Measurements from ENCODE around the gene NAALADL2.
A peak's percentile ranks its signal among the peaks of the same experiment; 100 is the strongest.
"Not testable (repeated sequence)": the region's sequence is repeated elsewhere in the genome, so short reads cannot be mapped to it uniquely, and the experiment has no call there.

Gene NAALADL2

DNA sequence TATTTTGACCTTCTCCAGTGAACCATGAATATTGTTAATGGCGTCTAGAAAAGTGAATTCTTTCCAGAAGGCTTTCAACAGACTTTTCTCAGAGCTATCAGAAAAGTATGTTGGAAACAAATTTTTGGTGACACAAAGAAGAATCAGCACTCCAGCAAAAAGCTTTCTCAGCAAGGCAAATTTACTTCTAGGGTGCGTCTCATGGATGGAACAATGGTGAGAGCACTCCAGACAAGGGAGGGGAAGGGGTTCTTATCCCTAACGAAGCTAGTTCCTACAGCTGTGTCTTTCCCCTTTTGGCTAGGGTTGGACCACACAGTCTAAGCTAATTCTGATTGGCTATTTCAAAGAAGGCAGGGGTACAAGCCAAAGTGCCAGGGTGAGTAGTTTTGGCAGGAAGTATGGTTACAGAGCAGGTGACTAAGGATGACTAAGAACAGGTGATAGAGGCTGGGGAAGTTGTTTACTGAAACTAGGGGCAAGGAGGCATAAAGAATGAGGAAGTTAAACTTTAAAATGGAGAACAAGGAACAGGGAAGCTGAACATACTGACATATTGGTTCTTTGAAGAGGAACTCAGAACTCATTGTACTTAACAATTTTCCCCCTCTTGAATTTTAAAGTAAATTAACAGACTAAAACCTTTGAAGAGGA is 959.8 kb downstream of the NAALADL2 start:
- H3K9me3 ChIP-seq (ENCODE audit: control insufficient read depth, low read depth, low read length), result peaks cover 12% of the 10 kb centered on the region
- no peak overlapping the region for H3K27ac ChIP-seq (ENCODE audit: low read length)
- no peak overlapping the region for H3K4me3 ChIP-seq (ENCODE audit: low read length)
- peaks cover 16% of the 10 kb centered on the region for H3K4me1 ChIP-seq (ENCODE audit: control insufficient read depth, low read depth, low read length)
- no peak overlapping the region for H3K9ac ChIP-seq (ENCODE audit: low read length)
- H3K27me3 ChIP-seq (ENCODE audit: control insufficient read depth, insufficient read depth, low read length), result no peaks in the 10 kb centered on the region
- no peaks in the 10 kb centered on the region for H3K36me3 ChIP-seq (ENCODE audit: control insufficient read depth, low read depth, low read length)

GRCh38 chr3:175822766-175823491 is 963.8 kb downstream of the NAALADL2 start:
- not testable (repeated sequence) for H3K9ac ChIP-seq (ENCODE audit: low read length); H3K4me3 ChIP-seq (ENCODE audit: low read length); H3K36me3 ChIP-seq (ENCODE audit: control insufficient read depth, low read depth, low read length); H3K27me3 ChIP-seq (ENCODE audit: control insufficient read depth, insufficient read depth, low read length)
- peaks cover 12% of the 10 kb centered on the region for H3K9me3 ChIP-seq (ENCODE audit: control insufficient read depth, low read depth, low read length)
- H3K4me1 ChIP-seq (ENCODE audit: control insufficient read depth, low read depth, low read length), result peaks cover 16% of the 10 kb centered on the region
- peak overlapping the region; percentile 52 for H3K27ac ChIP-seq (ENCODE audit: low read length)

DNA sequence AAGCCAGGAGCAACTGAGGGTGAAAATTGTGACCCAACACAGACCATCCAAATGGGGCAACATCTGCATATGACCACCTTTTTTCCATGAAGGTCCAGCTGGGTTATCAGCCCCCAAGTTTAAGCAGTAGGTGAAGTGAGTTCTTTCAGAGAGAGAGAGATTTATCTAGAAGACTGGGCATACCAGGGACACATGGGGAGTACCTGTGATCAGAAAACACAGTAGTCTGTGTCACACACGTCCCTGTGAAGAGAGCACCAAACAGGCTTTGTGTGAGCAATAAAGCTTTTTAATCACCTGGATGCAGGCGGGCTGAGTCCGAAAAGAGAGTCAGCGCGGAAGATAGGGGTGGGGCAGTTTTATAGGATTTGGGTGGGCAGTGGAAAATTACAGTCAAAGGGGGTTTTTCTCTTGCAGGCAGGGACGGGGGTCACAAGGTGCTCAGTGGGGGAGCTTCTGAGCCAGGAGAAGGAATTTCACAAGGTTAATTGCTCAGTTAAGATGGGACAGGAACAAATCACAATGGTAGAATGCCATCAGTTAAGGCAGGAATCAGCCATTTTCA is 966.0 kb downstream of the NAALADL2 start:
- H3K36me3 ChIP-seq (ENCODE audit: control insufficient read depth, low read depth, low read length); H3K27ac ChIP-seq (ENCODE audit: low read length): not testable (repeated sequence)

DNA sequence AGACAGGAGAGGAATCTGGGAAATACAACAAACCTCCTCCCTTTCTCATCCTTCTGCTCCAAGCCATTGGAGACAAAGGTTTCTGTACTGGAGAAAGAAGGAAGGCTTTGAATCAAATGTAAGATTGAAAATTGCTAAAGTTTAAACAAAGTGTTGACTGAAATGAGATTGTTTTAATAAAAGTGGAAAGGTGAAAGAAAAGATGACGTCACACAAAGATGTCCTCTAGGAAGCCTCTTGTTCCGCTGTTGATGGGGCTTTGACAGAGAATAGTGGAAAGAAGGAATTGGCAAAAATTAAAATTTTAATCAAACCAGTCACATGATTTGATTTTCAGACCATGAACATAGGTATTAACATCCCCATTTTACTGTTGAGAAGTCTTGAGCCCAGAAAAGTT is 967.6 kb downstream of the NAALADL2 start:
- Histone ChIP-seq H3K36me3 (ENCODE audit: control insufficient read depth, low read depth, low read length) (no peaks in the 10 kb centered on the region), H3K9me3 (ENCODE audit: control insufficient read depth, low read depth, low read length) (no peaks in the 10 kb centered on the region), H3K27ac (ENCODE audit: low read length) (no peak overlapping the region), H3K4me3 (ENCODE audit: low read length) (no peak overlapping the region), H3K27me3 (ENCODE audit: control insufficient read depth, insufficient read depth, low read length) (no peaks in the 10 kb centered on the region), H3K4me1 (ENCODE audit: control insufficient read depth, low read depth, low read length) (peaks cover 16% of the 10 kb centered on the region), H3K9ac (ENCODE audit: low read length) (no peak overlapping the region)

More for the DNA sequence above, 966.0 kb downstream of the NAALADL2 start:
- not testable (repeated sequence) for H3K9ac ChIP-seq (ENCODE audit: low read length); H3K9me3 ChIP-seq (ENCODE audit: control insufficient read depth, low read depth, low read length); H3K4me3 ChIP-seq (ENCODE audit: low read length); H3K27me3 ChIP-seq (ENCODE audit: control insufficient read depth, insufficient read depth, low read length)
- H3K4me1 ChIP-seq (ENCODE audit: control insufficient read depth, low read depth, low read length), result peaks cover 16% of the 10 kb centered on the region

GRCh38 chr3:175829809-175830208 is 970.7 kb downstream of the NAALADL2 start:
- H3K27ac ChIP-seq (ENCODE audit: low read length); H3K9ac ChIP-seq (ENCODE audit: low read length); H3K4me1 ChIP-seq (ENCODE audit: control insufficient read depth, low read depth, low read length); H3K9me3 ChIP-seq (ENCODE audit: control insufficient read depth, low read depth, low read length); H3K4me3 ChIP-seq (ENCODE audit: low read length); H3K27me3 ChIP-seq (ENCODE audit: control insufficient read depth, insufficient read depth, low read length); H3K36me3 ChIP-seq (ENCODE audit: control insufficient read depth, low read depth, low read length): not testable (repeated sequence)

GRCh38 chr3:175835763-175836162 is 976.6 kb downstream of the NAALADL2 start:
- H3K27ac ChIP-seq (ENCODE audit: low read length); H3K9me3 ChIP-seq (ENCODE audit: control insufficient read depth, low read depth, low read length); H3K27me3 ChIP-seq (ENCODE audit: control insufficient read depth, insufficient read depth, low read length); H3K36me3 ChIP-seq (ENCODE audit: control insufficient read depth, low read depth, low read length); H3K4me3 ChIP-seq (ENCODE audit: low read length); H3K4me1 ChIP-seq (ENCODE audit: control insufficient read depth, low read depth, low read length); H3K9ac ChIP-seq (ENCODE audit: low read length): not testable (repeated sequence)

- H3K9ac ChIP-seq (ENCODE audit: low read length), result no peak overlapping the region
- peaks cover 10% of the 10 kb centered on the region for H3K4me1 ChIP-seq (ENCODE audit: control insufficient read depth, low read depth, low read length)
- no peaks in the 10 kb centered on the region for H3K9me3 ChIP-seq (ENCODE audit: control insufficient read depth, low read depth, low read length)
- H3K27ac ChIP-seq (ENCODE audit: low read length), result no peak overlapping the region
- no peak overlapping the region for H3K4me3 ChIP-seq (ENCODE audit: low read length)
- H3K36me3 ChIP-seq (ENCODE audit: control insufficient read depth, low read depth, low read length), result no peaks in the 10 kb centered on the region
- H3K27me3 ChIP-seq (ENCODE audit: control insufficient read depth, insufficient read depth, low read length), result no peaks in the 10 kb centered on the region
Observed at GRCh38 chr3:175836617-175837016, 977.5 kb downstream of the NAALADL2 start.

GRCh38 chr3:175837962-175838361 is 978.8 kb downstream of the NAALADL2 start:
- Histone ChIP-seq H3K27me3 (ENCODE audit: control insufficient read depth, insufficient read depth, low read length) (no peaks in the 10 kb centered on the region), H3K4me3 (ENCODE audit: low read length) (no peak overlapping the region), H3K36me3 (ENCODE audit: control insufficient read depth, low read depth, low read length) (no peaks in the 10 kb centered on the region), H3K4me1 (ENCODE audit: control insufficient read depth, low read depth, low read length) (peaks cover 10% of the 10 kb centered on the region), H3K9me3 (ENCODE audit: control insufficient read depth, low read depth, low read length) (no peaks in the 10 kb centered on the region), H3K27ac (ENCODE audit: low read length) (no peak overlapping the region), H3K9ac (ENCODE audit: low read length) (no peak overlapping the region)

DNA sequence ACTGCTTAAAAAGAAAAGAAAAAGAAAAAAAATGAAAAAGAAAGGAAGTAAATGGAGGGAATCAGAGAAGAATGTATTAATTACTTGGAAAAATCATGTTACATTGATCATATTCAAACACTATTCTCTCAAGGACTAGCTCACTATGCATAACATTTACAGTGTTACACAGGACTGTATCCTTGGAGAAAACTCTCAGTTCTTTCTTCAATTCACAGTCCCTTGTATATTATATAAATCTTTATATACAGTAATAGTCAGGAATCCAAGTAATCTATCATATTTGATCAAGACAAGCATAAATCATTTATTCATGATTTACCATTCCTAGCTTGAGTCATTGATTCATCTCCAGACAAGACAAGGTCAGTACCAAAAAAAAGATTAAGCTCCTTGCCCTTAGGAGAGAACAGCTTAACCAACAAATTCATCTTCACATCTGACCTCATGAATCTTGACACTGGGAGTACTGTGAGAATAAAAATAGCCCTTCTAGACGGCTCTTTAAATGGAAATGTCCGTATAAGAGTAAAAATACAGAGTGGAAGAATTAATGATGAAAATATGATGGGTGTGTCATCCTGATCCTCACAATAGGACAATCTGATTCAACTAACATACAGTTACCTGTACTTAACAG is 980.4 kb downstream of the NAALADL2 start:
- Histone ChIP-seq H3K9ac (ENCODE audit: low read length) (no peak overlapping the region), H3K27me3 (ENCODE audit: control insufficient read depth, insufficient read depth, low read length) (no peaks in the 10 kb centered on the region), H3K4me1 (ENCODE audit: control insufficient read depth, low read depth, low read length) (peaks cover 10% of the 10 kb centered on the region), H3K9me3 (ENCODE audit: control insufficient read depth, low read depth, low read length) (no peaks in the 10 kb centered on the region), H3K27ac (ENCODE audit: low read length) (no peak overlapping the region), H3K36me3 (ENCODE audit: control insufficient read depth, low read depth, low read length) (no peaks in the 10 kb centered on the region), H3K4me3 (ENCODE audit: low read length) (no peak overlapping the region)

DNA sequence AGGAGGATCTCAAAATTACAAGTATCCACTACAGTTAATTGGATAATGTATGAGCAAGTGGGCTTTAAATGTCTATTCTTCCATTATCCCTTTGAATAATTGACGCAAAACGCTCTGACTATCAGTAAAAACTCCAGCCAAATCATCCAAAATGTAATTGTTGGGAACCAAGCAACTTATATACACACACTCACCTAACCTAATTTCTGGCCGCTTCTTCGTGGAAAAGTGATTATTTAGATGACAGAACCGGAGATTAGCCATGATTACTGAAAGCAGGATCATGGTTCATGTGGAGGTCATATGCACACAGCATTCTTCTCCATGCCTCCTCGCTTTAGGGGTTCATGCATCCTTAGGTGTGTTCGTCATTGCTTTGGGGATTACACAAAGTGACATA is 992.4 kb downstream of the NAALADL2 start:
- H3K9ac ChIP-seq (ENCODE audit: low read length), result no peak overlapping the region
- H3K9me3 ChIP-seq (ENCODE audit: control insufficient read depth, low read depth, low read length), result no peaks in the 10 kb centered on the region
- H3K27ac ChIP-seq (ENCODE audit: low read length), result no peak overlapping the region
- H3K4me1 ChIP-seq (ENCODE audit: control insufficient read depth, low read depth, low read length), result no peaks in the 10 kb centered on the region
- no peaks in the 10 kb centered on the region for H3K36me3 ChIP-seq (ENCODE audit: control insufficient read depth, low read depth, low read length)
- no peaks in the 10 kb centered on the region for H3K27me3 ChIP-seq (ENCODE audit: control insufficient read depth, insufficient read depth, low read length)
- H3K4me3 ChIP-seq (ENCODE audit: low read length), result no peak overlapping the region

DNA sequence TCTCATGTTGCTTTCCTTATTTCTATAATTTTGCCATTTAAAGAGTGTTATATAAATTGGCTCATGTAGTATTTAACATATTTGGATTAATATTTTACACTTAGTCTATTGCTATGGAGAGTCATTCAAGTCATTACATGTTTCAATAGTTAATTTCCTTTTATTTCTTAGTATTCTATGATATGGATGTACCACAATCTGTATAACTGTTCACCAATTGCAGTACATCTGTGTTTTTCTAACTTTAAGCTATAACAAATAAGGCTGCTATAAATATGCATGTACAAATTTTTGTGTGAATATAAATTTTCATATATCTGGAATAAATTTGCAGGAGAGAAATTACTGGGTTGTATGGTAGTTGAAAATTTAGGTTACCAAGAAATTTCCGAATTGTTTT is 993.4 kb downstream of the NAALADL2 start:
- no peaks in the 10 kb centered on the region for H3K9me3 ChIP-seq (ENCODE audit: control insufficient read depth, low read depth, low read length)
- no peak overlapping the region for H3K27ac ChIP-seq (ENCODE audit: low read length)
- no peak overlapping the region for H3K9ac ChIP-seq (ENCODE audit: low read length)
- no peaks in the 10 kb centered on the region for H3K4me1 ChIP-seq (ENCODE audit: control insufficient read depth, low read depth, low read length)
- no peak overlapping the region for H3K4me3 ChIP-seq (ENCODE audit: low read length)
- H3K36me3 ChIP-seq (ENCODE audit: control insufficient read depth, low read depth, low read length), result no peaks in the 10 kb centered on the region
- no peaks in the 10 kb centered on the region for H3K27me3 ChIP-seq (ENCODE audit: control insufficient read depth, insufficient read depth, low read length)

All from iPS-18a (cell line).